Activated CD8-positive, alpha-beta memory T cell treated with anti-CD3 and anti-CD28 coated beads, Interleukin-2, amount 50 U/mL, for 24 hours (primary cell): ENCODE measurements around the gene OTX1.

Source experiments
- DNase-seq: peaks from one replicate; pipeline ENCODE4 v3.0.0-alpha.2; 2020; ENCODE audit errors: extremely low read depth

OTX1 gene

DNA sequence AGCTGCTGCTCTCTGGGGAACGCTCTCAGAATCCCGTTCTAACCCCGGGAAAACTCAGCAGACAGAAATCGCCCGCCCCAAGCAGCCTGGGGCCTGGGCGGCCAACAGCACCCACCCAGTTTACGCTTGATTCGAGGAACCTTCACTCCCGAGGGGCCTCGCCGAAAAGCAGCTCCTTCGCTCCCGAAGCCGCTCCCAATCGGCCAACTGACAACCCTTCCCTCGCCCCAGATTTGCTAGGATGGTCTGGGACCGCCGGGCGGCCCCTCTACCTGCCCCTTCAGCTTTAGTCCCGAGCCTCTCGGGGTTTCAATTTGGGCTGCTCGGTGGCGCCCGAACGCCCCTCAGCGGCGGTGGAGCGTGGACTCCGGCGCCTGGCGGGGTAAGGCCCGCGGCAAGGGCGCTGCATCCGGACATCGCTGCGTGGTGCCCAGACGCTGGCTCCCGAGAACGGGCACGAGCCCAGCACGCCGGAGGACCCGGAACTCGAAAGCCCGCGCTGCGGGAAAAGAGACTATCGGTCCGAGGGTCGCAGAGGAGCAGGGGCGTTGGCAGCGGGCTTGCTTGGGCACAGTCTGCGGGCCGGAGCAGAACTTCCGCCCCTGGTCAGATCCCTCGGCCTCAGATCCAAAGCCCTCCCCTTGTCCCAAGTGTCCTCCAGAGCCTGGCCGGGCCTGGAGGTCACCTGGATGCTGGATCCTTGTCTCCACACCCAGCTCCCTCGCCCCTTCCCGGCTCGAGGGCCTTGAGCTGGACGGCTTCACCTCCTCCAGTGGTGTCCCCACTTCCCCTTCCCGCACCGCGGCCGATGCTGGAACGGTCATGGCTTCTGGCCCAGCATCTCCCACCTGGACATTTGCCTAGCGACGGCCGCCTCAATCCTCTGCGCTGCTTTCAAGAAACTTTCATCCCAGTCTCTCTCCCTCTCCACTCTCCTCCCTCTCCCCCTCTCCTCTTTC is 3.0 kb upstream of the OTX1 start:
- no peak for DNase-seq

- no peak for DNase-seq
Measured at GRCh38 chr2:63048367-63049171, 2.1 kb upstream of the OTX1 start.

DNA sequence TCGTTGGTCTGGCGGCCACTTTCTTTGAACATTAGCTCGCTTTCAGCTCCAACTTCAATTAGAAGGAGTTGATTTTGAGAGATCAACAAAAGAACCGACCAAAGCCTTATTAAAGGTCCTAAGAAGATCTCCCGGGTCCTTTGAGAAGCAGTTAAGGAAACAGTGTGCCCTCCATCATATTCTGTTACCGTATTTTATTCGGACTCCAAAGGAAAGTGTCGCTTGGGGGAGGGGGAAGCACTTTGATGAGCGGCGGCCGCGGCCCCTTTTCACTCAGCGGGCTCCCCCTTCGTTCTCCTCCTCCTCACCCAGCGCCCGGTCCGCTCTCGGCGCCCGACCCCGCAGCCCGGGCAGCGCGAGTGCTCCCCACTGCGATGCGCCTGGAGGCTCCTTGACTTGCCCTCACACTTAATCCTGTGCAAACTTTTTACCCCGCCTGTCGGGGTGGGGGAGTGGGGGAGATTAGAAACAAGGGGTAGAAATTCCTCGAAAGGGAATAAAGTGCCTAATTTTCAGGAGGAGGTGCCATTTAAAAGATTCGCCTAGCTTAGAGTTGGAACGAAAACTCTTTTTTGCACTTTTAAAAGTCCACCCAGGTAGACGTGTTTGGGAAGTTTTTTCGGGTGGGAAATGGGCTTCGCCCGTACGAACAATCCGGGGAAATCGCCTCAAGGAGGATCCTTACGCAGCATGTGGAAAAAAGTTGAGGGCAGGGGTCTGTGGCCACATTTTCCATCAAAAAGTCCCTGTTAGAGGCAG is 1.2 kb upstream of the OTX1 start:
- DNase-seq = no peak

DNA sequence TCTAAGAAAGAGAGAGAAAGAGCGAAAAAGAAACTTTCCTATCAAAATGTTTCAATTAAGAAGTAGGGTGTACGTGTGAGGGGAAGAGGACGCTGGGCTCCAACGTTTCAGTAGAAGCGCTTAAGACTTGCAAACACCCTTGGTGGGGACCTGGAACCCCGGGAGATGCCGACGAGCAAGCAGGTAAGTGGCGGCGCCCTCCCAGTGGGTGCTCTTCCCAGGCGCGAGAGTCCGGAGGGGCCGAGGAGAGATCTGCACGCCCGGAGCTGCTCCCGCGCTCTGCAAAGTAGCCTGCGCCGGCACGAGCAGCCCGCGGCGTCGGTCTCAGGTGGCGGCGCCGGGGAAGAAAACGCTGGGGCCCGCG is 678 bp upstream of the OTX1 start:
- no peak for DNase-seq

- no peak for DNase-seq
Measured at GRCh38 chr2:63051042-63051794, 588 bp downstream of the OTX1 start.

- no peak for DNase-seq
Measured at GRCh38 chr2:63051795-63052333, 1.2 kb downstream of the OTX1 start.

DNA sequence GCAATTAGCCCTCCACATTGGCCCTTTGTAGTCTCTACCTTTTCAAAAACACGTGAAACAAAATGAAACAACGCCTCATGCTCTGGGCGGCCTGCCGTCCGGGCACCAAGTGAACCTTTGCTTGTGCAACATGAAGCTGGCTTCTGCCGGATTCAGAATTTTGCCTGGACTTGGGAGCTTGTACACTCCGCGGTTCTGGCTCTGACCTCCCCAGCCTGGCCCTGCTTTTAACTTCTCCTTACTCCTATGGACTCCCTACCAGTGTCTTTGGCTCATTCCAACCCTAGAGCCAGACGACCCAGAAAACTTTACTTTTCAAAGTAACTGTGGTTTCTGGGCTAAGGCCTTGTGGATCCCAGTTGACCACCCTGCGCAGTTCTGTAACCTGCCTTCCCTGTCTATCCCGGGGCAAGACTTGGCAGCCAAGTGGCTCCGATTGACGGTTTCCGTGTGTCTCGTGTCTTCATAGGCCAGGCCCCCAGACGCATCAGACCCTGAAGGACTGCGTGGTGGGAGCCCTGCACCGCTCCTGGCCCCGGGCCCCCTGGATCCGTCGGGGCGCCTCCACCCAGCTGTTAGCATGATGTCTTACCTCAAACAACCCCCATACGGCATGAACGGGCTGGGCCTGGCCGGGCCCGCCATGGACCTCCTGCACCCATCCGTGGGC is 1.9 kb downstream of the OTX1 start:
- no peak for DNase-seq

DNA sequence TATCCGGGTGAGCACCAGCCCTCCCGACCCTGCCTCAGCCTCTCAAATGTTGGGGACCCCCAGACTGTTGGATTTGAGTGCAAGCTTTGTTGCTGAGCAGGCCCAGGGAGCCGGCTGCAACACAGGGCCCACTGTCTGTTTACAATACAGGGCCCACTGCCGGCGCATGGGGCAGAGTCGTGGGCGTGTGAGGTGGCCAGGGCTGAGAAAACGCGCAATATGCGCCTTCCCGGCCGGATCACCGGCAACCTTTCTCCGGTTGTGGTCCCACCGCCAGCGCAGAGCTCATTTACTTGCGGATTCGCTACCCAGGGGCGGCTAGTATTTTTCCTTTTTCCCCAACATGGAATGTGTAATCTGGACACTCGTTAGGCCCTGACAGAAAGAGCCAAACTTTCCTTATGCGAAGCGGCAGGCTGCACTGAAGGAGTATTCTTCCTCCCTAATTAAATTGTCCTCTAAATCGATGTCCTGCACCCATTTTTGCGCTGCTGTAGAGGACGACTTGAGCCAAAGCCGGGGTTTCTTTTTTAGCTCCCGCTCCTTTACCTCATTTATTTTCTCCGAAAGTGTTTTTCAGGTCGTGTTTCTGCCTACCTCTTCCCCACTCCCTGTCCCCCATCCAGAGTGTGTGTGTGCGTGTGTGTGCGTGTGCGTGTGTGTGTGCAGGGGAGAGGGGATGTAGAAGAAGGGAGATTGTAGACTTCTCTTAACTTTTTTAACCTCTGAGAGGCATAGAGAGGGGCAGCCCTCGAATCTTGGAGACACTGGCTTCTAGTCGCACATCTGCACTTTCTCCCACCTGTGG is 2.7 kb downstream of the OTX1 start:
- DNase-seq = no peak

DNA sequence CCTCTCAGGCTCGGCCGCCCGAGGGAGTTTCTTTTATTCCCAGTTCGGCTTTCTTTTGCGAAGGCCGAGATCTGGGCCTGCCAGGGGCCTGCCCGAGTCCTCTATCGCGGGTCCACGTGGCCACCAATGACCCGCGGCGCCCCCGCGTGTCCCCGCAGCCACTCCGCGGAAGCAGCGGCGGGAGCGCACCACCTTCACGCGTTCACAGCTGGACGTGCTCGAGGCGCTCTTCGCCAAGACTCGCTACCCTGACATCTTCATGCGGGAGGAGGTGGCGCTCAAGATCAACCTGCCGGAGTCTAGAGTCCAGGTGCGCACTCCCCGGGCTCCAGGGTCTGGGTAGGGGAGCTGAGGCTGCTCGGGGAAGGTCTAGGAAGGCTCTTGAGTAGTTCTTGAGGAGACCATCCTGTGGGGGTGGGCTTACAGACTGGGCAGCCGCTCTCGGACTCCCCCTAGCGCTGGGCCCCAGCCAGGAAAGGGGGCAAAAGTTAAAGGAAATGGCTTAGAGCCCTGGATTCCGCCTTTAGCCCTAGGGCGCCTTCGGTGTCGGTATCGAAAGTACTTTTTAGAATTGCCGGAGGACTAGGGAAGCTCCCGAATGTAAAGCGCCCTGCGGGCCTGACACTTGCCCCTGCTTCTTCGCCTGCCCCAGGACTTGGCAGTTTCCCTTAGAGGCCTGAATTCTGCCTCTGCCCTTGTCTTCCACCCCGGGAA is 3.4 kb downstream of the OTX1 start:
- no peak for DNase-seq

GRCh38 chr2:63054841-63055225 is 4.2 kb downstream of the OTX1 start:
- no peak for DNase-seq

DNA sequence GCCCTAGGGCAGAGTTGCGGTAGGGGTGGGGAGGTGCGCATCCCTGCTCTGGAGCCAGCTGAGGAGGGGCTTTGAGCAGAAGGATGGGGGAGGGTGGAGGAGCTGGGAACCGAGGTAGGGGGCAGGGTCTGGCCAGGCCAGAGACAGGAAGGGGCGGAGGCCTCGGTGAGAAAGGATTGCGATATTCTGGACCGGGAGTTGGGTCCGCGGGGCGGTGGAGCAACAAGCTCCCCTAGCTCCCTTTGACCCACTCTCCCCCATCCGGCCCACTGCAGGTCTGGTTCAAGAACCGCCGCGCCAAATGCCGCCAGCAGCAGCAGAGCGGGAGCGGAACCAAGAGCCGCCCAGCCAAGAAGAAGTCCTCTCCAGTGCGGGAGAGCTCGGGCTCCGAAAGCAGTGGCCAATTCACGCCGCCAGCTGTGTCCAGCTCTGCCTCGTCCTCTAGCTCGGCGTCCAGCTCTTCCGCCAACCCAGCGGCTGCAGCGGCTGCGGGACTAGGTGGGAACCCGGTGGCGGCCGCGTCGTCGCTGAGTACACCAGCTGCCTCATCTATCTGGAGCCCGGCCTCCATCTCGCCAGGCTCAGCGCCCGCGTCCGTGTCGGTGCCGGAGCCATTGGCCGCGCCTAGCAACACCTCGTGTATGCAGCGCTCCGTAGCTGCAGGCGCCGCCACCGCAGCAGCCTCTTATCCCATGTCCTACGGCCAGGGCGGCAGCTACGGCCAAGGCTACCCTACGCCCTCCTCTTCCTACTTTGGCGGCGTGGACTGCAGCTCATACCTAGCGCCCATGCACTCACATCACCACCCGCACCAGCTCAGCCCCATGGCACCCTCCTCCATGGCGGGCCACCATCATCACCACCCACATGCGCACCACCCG is 4.8 kb downstream of the OTX1 start:
- DNase-seq = no peak

GRCh38 chr2:63056107-63057050 is 5.7 kb downstream of the OTX1 start:
- DNase-seq = no peak

DNA sequence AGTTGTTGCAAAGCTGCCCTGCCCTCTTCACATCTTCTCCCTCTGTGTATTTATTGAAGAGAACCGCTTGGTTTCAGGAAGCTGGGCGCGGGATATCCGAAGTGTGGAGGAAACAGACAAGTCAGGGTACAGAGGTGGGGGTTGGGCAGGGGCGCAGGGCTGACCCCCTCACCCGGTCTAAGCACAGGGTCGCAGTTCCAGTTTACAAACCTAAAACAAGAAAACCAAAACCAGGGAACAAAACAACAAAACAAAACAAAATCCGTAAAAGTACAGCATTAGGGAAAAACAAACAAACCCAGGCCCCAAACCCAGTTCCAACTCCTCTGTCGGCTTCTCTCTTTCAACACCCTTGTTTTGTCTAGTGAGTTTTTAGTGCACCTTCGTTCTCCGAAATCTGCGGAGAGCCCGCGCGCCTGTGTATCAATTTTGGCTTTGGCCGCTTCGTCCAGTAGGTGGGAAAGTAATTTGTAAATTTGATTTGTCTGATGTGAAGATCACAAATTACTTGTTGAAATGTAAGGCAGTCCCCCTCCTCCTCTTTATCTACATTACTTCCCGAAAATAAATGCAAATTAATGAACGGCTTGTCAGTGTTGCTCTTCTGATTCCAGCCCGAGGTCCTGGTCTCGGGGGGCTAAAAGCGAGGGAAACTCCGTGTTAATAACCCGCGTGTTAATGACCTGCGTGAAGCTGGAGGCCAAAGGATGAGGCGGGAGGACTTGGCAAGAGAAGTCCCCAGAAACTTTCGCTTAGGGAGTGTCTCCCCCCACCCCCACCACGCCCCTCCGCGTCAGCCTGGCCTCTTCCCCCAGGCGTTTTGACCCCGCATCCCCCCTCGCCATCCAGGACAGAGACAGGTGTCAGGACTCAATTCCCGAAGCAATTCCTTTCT is 6.9 kb downstream of the OTX1 start:
- DNase-seq = no peak

- no peak for DNase-seq
Measured at GRCh38 chr2:63058144-63058920, 7.7 kb downstream of the OTX1 start.
